BE2C (cell line): Measurements from ENCODE around the gene PYM1.

ENCODE experiments used
- DNase-seq: peaks from one replicate; pipeline ENCODE4 v3.0.0-alpha.2; 2020
- H3K27me3 ChIP-seq: fragments of 250-450 bp; sonication (Bioruptor Pico); 2 replicates; pipeline ENCODE4 v1.5.1; 2020; ENCODE audit warnings: mild to moderate bottlenecking
- H3K36me3 ChIP-seq: fragments of 250-450 bp; sonication (Bioruptor Pico); 2 replicates; pipeline ENCODE4 v1.5.1; 2020; ENCODE audit warnings: mild to moderate bottlenecking
- H3K4me1 ChIP-seq: fragments of 250-450 bp; sonication (Bioruptor Pico); 2 replicates; pipeline ENCODE4 v1.5.1; 2020
- H3K4me3 ChIP-seq: 2 replicates; pipeline ENCODE4 v1.5.1; 2011; ENCODE audit warnings: low read depth, low read length
- H3K9me3 ChIP-seq: fragments of 250-450 bp; sonication (Bioruptor Pico); 2 replicates; pipeline ENCODE4 v1.5.1; 2020
- CTCF ChIP-seq: IDR thresholded peaks from 2 replicates; pipeline ENCODE4 v1.5.1; 2012; ENCODE audit warnings: mild to moderate bottlenecking, low read depth, low read length

The PYM1 gene

GRCh38 chr12:55935738-55936151 lies 8.1 kb upstream of the PYM1 start:
- Histone ChIP-seq H3K36me3 (no peaks in the 10 kb centered on the region), H3K9me3 (no peaks in the 10 kb centered on the region), H3K4me3 (no peak overlapping the region), H3K27me3 (no peaks in the 10 kb centered on the region; the same call in 1 of the 2 replicates), H3K4me1 (peaks cover 11% of the 10 kb centered on the region)
- DNase-seq, result no peak
- TF ChIP-seq CTCF, result no peak

GRCh38 chr12:55934773-55935172 lies 7.1 kb upstream of the PYM1 start:
- H3K4me3 ChIP-seq, result no peak overlapping the region
- no peak for TF ChIP-seq CTCF
- no peaks in the 10 kb centered on the region for H3K9me3 ChIP-seq
- no peaks in the 10 kb centered on the region; the same call in 1 of the 2 replicates for H3K27me3 ChIP-seq
- H3K36me3 ChIP-seq, result no peaks in the 10 kb centered on the region
- peaks cover 7% of the 10 kb centered on the region for H3K4me1 ChIP-seq
- no peak for DNase-seq

GRCh38 chr12:55933799-55934742 lies 6.4 kb upstream of the PYM1 start:
- no peak for TF ChIP-seq CTCF
- H3K27me3 ChIP-seq, result no peaks in the 10 kb centered on the region; the same call in 1 of the 2 replicates
- no peaks in the 10 kb centered on the region for H3K9me3 ChIP-seq
- no peaks in the 10 kb centered on the region for H3K36me3 ChIP-seq
- peaks cover 7% of the 10 kb centered on the region for H3K4me1 ChIP-seq
- DNase-seq, result no peak
- H3K4me3 ChIP-seq, result no peak overlapping the region

- Histone ChIP-seq H3K27me3 (no peaks in the 10 kb centered on the region; the same call in 1 of the 2 replicates), H3K4me1 (peaks cover 7% of the 10 kb centered on the region), H3K36me3 (no peaks in the 10 kb centered on the region), H3K9me3 (no peaks in the 10 kb centered on the region), H3K4me3 (no peak overlapping the region)
- no peak for TF ChIP-seq CTCF
- DNase-seq, result no peak
These were observed 5.6 kb upstream of the PYM1 start for GRCh38 chr12:55933169-55933798.

- DNase-seq, result no peak
- TF ChIP-seq CTCF, result no peak
- no peaks in the 10 kb centered on the region; the same call in 1 of the 2 replicates for H3K27me3 ChIP-seq
- H3K4me1 ChIP-seq, result peaks cover 7% of the 10 kb centered on the region
- no peaks in the 10 kb centered on the region for H3K36me3 ChIP-seq
- no peaks in the 10 kb centered on the region for H3K9me3 ChIP-seq
- H3K4me3 ChIP-seq, result peak overlapping the region; percentile 68
These were observed 4.8 kb upstream of the PYM1 start for GRCh38 chr12:55932551-55932910.
